ENCODE results near the gene GLYATL3.

GLYATL3 gene

DNA sequence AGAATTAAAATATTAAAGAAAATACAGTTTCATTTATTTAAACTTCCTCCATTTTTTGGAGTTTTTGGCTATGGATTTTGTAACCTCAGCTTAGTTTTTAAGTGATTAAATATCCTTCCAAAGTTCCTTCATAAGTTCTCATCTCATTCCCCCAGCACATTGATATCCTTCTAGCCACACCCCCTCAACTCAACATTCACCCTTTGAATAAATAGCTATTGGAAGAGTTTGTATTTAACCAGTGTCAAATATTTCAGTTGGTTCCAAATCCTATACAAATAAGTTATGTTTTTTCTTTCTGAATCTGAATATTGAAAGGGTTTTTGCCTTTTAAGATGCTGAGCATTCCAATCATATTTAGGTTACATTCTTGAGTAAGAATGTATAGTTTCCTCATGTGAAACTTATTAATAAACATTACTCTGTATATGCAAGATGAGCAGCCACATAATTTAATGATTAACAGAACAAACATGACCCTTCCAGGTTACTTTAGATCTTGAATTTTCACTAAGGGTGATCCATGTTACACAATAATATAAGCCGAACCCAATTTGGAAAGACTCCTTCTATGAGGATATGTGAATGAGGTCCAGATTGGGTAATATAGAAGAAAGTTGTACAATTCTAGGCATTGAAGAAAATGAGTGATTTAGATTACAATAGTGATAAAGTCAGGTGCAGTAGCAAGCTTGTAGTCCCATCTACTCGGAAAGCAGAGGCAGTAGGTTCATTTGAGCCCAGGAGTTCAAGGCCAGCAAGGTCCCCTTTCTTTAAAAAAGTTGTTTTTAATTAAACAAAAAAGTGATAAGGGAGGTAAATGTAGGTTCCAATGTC lies 13.6 kb downstream of the GLYATL3 start:
- H3K14ac ChIP-seq (ENCODE audit: low read length), result no peak overlapping the region
- WGBS, 2 donors (ENCODE audit: extremely low coverage in 2 of 2, insufficient read length in 2 of 2, insufficient replicate concordance in 1 of 2), result no CpG with 5 or more reads among the region's 2 CpGs
- H2BK12ac ChIP-seq (ENCODE audit: low read length), result no peak overlapping the region

DNA sequence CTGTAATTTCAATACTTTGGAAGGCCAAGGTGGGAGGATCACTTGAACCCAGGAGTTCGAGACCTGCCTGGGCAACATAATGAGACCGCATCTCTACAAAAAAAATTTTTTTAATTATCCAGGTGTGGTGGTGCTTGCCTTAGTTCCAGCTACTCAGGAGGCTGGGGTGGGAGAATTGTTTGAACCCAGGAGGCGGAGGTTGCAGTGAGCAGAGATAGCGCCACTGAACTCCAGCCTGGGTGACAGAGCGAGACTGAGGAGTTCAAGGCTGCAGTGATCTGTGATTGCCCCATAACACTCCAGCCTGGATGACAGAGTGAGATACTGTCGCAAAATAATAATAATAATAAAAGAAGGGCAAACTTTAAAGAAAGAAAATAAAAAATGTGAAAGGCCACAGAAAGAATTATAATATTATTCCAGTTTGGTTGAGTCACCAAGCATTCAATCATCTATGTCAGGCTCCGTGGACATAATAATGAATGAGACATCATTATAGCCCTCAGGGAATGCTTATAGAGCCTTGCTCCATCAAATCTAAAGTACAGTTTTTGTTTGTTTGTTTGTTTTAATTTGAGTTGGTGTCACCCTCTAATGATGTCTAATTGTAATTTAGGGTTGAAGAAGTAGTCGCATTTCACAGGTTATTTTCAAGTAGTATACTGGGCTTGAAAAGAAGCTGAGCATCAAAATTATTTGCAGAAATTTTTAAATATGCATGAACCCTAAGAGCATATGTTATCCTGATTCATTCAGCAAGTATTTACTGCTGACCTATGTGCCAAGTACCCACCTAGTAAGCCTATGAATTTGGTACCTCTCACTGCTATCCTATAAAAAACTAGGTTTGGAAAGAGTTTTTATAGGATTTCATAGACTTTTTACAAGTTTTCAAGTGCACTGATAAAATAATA lies 15.1 kb downstream of the GLYATL3 start:
- Histone ChIP-seq H2BK15ac (ENCODE audit: low read length) (no peak overlapping the region), H3K18ac (ENCODE audit: low read length) (no peak overlapping the region), H4K8ac (ENCODE audit: low read depth, low read length) (no peak overlapping the region), H3K4me2 (ENCODE audit: insufficient read depth, low read length, poor library complexity, severe bottlenecking) (no peak overlapping the region), H4K91ac (ENCODE audit: low read depth, low read length, poor library complexity) (no peak overlapping the region), H3K27me3 (ENCODE audit: control insufficient read depth in 3 of 3, insufficient read depth in 3 of 3, low read depth in 1 of 3, low read length in 3 of 3) (no peaks in the 10 kb centered on the region), H3K4ac (ENCODE audit: low read length) (no peak overlapping the region), H3K4me1 (ENCODE audit: control insufficient read depth in 2 of 2, insufficient read depth in 1 of 2, low read depth in 1 of 2, low read length in 2 of 2) (no peaks in the 10 kb centered on the region), H3K9ac (ENCODE audit: low read depth, low read length, poor library complexity) (no peak overlapping the region), H2BK5ac (ENCODE audit: low read length) (no peak overlapping the region), H3K4me3 (ENCODE audit: low read length in 2 of 2) (no peak overlapping the region), H3K79me1 (ENCODE audit: low read depth, low read length) (no peaks in the 10 kb centered on the region), H2AK5ac (ENCODE audit: low read depth, low read length) (no peak overlapping the region), H3K27ac (replicated peaks; ENCODE audit: low read length) (no peak overlapping the region), H3K36me3 (replicated peaks in 1 of 2; ENCODE audit: control insufficient read depth in 2 of 2, insufficient read depth in 2 of 2, low read length in 2 of 2) (no peaks in the 10 kb centered on the region), H2AFZ (ENCODE audit: low read length) (no peak overlapping the region), H3K14ac (ENCODE audit: low read length) (no peak overlapping the region), H3K23ac (ENCODE audit: low read depth, low read length, poor library complexity) (no peak overlapping the region), H2BK120ac (ENCODE audit: low read depth, low read length) (no peak overlapping the region), H3K9me3 (replicated peaks in 1 of 2; ENCODE audit: control insufficient read depth in 2 of 2, insufficient read depth in 1 of 2, low read depth in 1 of 2, low read length in 2 of 2) (no peaks in the 10 kb centered on the region), H2BK12ac (ENCODE audit: low read length) (no peak overlapping the region)
- no CpG with 5 or more reads among the region's 8 CpGs for WGBS, 2 donors (ENCODE audit: extremely low coverage in 2 of 2, insufficient read length in 2 of 2, insufficient replicate concordance in 1 of 2)
- DNase-seq (ENCODE audit: low spot score), result no peak

More for the DNA sequence above, 13.6 kb downstream of the GLYATL3 start:
- Histone ChIP-seq H3K79me1 (ENCODE audit: low read depth, low read length) (no peaks in the 10 kb centered on the region), H3K27me3 (ENCODE audit: control insufficient read depth in 3 of 3, insufficient read depth in 3 of 3, low read depth in 1 of 3, low read length in 3 of 3) (no peaks in the 10 kb centered on the region), H4K91ac (ENCODE audit: low read depth, low read length, poor library complexity) (no peak overlapping the region), H3K36me3 (replicated peaks in 1 of 2; ENCODE audit: control insufficient read depth in 2 of 2, insufficient read depth in 2 of 2, low read length in 2 of 2) (no peaks in the 10 kb centered on the region), H2AFZ (ENCODE audit: low read length) (no peak overlapping the region), H3K27ac (replicated peaks; ENCODE audit: low read length) (no peak overlapping the region), H2AK5ac (ENCODE audit: low read depth, low read length) (no peak overlapping the region), H3K9me3 (replicated peaks in 1 of 2; ENCODE audit: control insufficient read depth in 2 of 2, insufficient read depth in 1 of 2, low read depth in 1 of 2, low read length in 2 of 2) (no peaks in the 10 kb centered on the region), H2BK120ac (ENCODE audit: low read depth, low read length) (no peak overlapping the region), H2BK5ac (ENCODE audit: low read length) (no peak overlapping the region), H3K4me1 (ENCODE audit: control insufficient read depth in 2 of 2, insufficient read depth in 1 of 2, low read depth in 1 of 2, low read length in 2 of 2) (no peaks in the 10 kb centered on the region), H3K18ac (ENCODE audit: low read length) (no peak overlapping the region), H3K4me2 (ENCODE audit: insufficient read depth, low read length, poor library complexity, severe bottlenecking) (no peak overlapping the region), H3K9ac (ENCODE audit: low read depth, low read length, poor library complexity) (no peak overlapping the region), H4K8ac (ENCODE audit: low read depth, low read length) (no peak overlapping the region), H3K4ac (ENCODE audit: low read length) (no peak overlapping the region), H3K4me3 (ENCODE audit: low read length in 2 of 2) (no peak overlapping the region), H2BK15ac (ENCODE audit: low read length) (no peak overlapping the region), H3K23ac (ENCODE audit: low read depth, low read length, poor library complexity) (no peak overlapping the region)
- DNase-seq (ENCODE audit: low spot score), result no peak

DNA sequence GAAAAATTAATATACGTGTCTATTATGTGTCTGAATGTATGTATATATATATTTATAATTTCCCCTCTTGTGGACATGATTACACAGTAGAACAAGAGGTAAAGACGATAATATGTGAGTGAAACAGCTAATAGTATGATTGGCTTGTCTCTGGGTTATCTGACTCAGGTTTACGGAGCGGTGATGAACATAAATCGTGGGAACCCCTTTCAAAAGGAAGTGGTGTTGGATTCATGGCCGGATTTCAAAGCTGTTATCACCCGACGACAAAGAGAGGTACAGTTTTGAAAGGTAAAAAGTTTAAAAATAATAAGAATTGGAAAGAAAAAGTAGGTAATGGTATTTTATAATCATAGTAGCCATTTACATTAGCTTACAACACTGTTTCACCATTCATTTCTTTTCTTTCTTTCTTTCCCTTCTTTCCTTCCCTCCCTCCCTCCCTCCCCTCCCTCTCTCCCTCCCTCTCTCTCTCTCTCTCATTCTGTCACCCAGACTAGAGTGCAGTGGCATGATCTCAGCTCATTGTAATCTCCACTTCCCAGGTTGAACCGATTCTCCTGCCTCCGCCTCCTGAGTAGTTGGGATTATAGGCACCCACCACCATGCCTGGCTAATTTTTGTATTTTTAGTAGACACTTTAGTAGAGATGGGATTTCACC lies 15.9 kb downstream of the GLYATL3 start:
- no peak overlapping the region for H3K9ac ChIP-seq (ENCODE audit: low read depth, low read length, poor library complexity)
- no peak overlapping the region for H3K4me3 ChIP-seq (ENCODE audit: low read length in 2 of 2)
- no peak overlapping the region for H2AFZ ChIP-seq (ENCODE audit: low read length)
- H3K4me1 ChIP-seq (ENCODE audit: control insufficient read depth in 2 of 2, insufficient read depth in 1 of 2, low read depth in 1 of 2, low read length in 2 of 2), result no peaks in the 10 kb centered on the region
- H3K4me2 ChIP-seq (ENCODE audit: insufficient read depth, low read length, poor library complexity, severe bottlenecking), result no peak overlapping the region
- no peak overlapping the region for H3K18ac ChIP-seq (ENCODE audit: low read length)
- no peak overlapping the region for H3K4ac ChIP-seq (ENCODE audit: low read length)
- no peak overlapping the region for H2AK5ac ChIP-seq (ENCODE audit: low read depth, low read length)
- H3K79me1 ChIP-seq (ENCODE audit: low read depth, low read length), result no peaks in the 10 kb centered on the region
- no peaks in the 10 kb centered on the region for H3K36me3 ChIP-seq (replicated peaks in 1 of 2; ENCODE audit: control insufficient read depth in 2 of 2, insufficient read depth in 2 of 2, low read length in 2 of 2)
- H2BK120ac ChIP-seq (ENCODE audit: low read depth, low read length), result no peak overlapping the region
- H3K27ac ChIP-seq (replicated peaks; ENCODE audit: low read length), result no peak overlapping the region
- H4K91ac ChIP-seq (ENCODE audit: low read depth, low read length, poor library complexity), result no peak overlapping the region
- no peak overlapping the region for H3K23ac ChIP-seq (ENCODE audit: low read depth, low read length, poor library complexity)
- no peak for DNase-seq (ENCODE audit: low spot score)
- no peak overlapping the region for H3K14ac ChIP-seq (ENCODE audit: low read length)
- H2BK5ac ChIP-seq (ENCODE audit: low read length), result no peak overlapping the region
- no CpG with 5 or more reads among the region's 10 CpGs for WGBS, 2 donors (ENCODE audit: extremely low coverage in 2 of 2, insufficient read length in 2 of 2, insufficient replicate concordance in 1 of 2)
- H2BK12ac ChIP-seq (ENCODE audit: low read length), result no peak overlapping the region
- no peaks in the 10 kb centered on the region for H3K27me3 ChIP-seq (ENCODE audit: control insufficient read depth in 3 of 3, insufficient read depth in 3 of 3, low read depth in 1 of 3, low read length in 3 of 3)
- no peak overlapping the region for H4K8ac ChIP-seq (ENCODE audit: low read depth, low read length)
- H3K9me3 ChIP-seq (replicated peaks in 1 of 2; ENCODE audit: control insufficient read depth in 2 of 2, insufficient read depth in 1 of 2, low read depth in 1 of 2, low read length in 2 of 2), result no peaks in the 10 kb centered on the region
- no peak overlapping the region for H2BK15ac ChIP-seq (ENCODE audit: low read length)

DNA sequence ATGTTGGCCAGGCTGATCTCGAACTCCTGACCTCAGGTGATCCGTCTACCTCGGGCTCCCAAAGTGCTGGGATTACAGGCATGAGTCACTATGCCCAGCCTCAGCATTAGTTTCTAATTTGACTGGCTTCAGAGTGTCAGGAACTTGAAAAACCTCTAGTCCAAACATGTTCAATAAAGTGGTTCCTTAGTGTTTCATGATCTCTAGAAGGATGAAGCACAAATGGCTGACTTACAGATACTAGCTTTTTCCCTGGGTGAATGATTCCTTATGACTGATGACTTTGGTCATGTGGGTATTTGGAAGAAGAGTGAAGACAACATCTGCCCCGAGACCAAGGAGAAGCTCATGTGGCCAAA lies 16.4 kb downstream of the GLYATL3 start:
- no peak overlapping the region for H4K8ac ChIP-seq (ENCODE audit: low read depth, low read length)
- H2AFZ ChIP-seq (ENCODE audit: low read length), result no peak overlapping the region
- no peak overlapping the region for H3K14ac ChIP-seq (ENCODE audit: low read length)
- no peaks in the 10 kb centered on the region for H3K79me1 ChIP-seq (ENCODE audit: low read depth, low read length)
- no peak overlapping the region for H3K4me2 ChIP-seq (ENCODE audit: insufficient read depth, low read length, poor library complexity, severe bottlenecking)
- no peaks in the 10 kb centered on the region for H3K36me3 ChIP-seq (replicated peaks in 1 of 2; ENCODE audit: control insufficient read depth in 2 of 2, insufficient read depth in 2 of 2, low read length in 2 of 2)
- H3K4ac ChIP-seq (ENCODE audit: low read length), result no peak overlapping the region
- no peak overlapping the region for H4K91ac ChIP-seq (ENCODE audit: low read depth, low read length, poor library complexity)
- no peak overlapping the region for H3K18ac ChIP-seq (ENCODE audit: low read length)
- no CpG with 5 or more reads among the region's 4 CpGs for WGBS, 2 donors (ENCODE audit: extremely low coverage in 2 of 2, insufficient read length in 2 of 2, insufficient replicate concordance in 1 of 2)
- no peak overlapping the region for H2BK15ac ChIP-seq (ENCODE audit: low read length)
- H3K23ac ChIP-seq (ENCODE audit: low read depth, low read length, poor library complexity), result no peak overlapping the region
- no peaks in the 10 kb centered on the region for H3K4me1 ChIP-seq (ENCODE audit: control insufficient read depth in 2 of 2, insufficient read depth in 1 of 2, low read depth in 1 of 2, low read length in 2 of 2)
- H3K9me3 ChIP-seq (replicated peaks in 1 of 2; ENCODE audit: control insufficient read depth in 2 of 2, insufficient read depth in 1 of 2, low read depth in 1 of 2, low read length in 2 of 2), result no peaks in the 10 kb centered on the region
- H3K9ac ChIP-seq (ENCODE audit: low read depth, low read length, poor library complexity), result no peak overlapping the region
- no peak overlapping the region for H2BK12ac ChIP-seq (ENCODE audit: low read length)
- H2BK120ac ChIP-seq (ENCODE audit: low read depth, low read length), result no peak overlapping the region
- no peak overlapping the region for H2BK5ac ChIP-seq (ENCODE audit: low read length)
- H3K27me3 ChIP-seq (ENCODE audit: control insufficient read depth in 3 of 3, insufficient read depth in 3 of 3, low read depth in 1 of 3, low read length in 3 of 3), result no peaks in the 10 kb centered on the region
- no peak overlapping the region for H2AK5ac ChIP-seq (ENCODE audit: low read depth, low read length)
- no peak overlapping the region for H3K27ac ChIP-seq (replicated peaks; ENCODE audit: low read length)
- no peak for DNase-seq (ENCODE audit: low spot score)
- no peak overlapping the region for H3K4me3 ChIP-seq (ENCODE audit: low read length in 2 of 2)

Measured in neuronal stem cell (in vitro differentiated cells).